Measurements from ENCODE around the gene CHMP4A.
"Not testable (repeated sequence)": the region's sequence is repeated elsewhere in the genome, so short reads cannot be mapped to it uniquely, and the experiment has no call there.

CHMP4A gene

DNA sequence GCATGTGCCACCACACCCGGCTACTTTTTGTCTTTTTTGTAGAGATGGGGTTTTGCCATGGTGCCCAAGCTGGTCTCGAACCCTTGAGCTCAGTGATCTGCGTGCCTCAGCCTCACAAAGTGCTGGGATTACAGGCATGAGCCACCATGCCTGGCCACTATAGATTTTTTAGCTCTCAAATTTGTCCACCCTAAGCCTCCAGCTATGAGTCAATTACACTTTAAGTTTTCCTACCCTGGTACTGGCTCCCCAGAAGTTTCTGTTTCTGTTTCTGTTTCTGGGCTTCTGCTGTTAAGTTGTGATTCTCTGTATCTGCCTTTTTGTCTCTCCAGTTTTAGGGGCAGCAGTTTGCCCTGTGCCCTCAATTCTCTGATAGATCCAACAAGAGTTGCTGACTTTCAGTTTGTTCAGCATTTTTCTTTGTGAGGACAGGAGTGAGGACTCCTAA lies 33.5 kb upstream of the CHMP4A start:
- DNase-seq: no peak

DNA sequence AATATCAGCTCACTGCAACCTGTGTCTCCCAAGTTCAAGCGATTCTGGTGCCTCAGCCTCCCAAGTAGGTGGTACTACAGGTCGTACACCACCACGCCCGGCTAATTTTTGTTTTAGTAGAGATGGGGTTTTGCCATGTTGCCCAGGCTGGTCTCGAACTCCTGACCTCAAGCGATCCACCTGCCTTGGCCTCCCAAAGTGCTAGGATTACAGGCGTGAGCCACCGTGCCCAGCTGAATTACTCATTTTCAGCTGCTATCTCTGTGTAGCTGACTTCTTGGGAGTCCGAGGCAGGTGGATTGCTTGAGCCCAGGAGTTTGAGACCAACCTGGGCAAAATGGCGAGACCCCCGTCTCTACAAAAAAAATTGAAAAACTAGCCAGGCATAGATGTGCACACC lies 32.1 kb upstream of the CHMP4A start:
- DNase-seq: not testable (repeated sequence)

DNA sequence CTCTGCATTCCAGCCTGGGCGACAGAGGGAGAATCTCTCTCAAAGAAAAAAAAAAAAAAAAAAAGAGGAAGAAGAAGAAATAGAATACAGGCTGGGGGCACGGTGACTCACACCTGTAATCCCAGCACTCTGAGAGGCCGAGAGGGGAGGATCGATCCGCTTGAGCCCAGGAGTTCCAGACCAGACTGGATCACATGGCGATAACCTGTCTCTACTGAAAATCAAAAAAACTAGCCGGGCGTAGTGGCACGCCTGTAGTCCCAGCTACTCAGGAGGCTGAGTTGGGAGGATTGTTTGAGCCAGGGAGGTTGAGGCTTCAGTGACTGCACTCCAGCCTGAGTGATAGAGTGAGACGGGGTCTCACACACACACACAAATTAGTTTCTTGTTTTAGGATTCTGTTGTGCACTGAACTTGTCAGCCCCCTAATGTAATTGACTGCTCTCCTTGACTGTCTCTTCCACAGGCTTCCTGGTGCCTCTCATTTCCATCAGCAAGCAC lies 30.1 kb upstream of the CHMP4A start:
- no peak for DNase-seq

DNA sequence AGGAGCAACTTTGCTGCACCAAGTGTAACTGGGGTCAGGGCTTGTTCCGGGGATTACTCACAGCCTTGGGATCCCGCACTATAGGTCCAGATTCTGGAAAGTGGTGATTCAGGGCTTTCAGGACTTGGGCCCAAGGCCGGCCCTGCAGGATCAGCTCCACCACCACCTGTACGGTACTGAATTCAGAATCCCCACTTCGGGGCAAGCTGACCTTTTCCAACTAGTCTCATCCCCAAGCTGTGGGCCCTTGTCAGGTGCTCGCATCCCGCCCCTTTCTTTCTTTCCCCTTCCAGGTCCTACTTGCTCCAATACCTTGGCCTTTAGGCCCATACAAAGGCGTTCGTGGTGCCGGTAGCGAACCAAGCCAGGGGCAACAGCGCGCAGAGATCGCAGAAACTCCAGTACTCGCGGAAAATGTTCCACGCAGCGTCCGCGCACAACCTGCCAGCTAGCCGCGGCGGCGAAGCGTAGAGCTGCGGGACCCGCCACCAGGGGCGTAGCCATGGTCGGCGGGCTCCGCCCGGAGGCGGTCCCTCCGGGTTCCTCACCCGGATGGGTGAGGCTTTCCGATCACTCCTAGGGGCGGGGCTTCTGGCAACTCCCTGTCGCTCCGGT lies 28.6 kb upstream of the CHMP4A start:
- DNase-seq: peak; percentile 98

DNA sequence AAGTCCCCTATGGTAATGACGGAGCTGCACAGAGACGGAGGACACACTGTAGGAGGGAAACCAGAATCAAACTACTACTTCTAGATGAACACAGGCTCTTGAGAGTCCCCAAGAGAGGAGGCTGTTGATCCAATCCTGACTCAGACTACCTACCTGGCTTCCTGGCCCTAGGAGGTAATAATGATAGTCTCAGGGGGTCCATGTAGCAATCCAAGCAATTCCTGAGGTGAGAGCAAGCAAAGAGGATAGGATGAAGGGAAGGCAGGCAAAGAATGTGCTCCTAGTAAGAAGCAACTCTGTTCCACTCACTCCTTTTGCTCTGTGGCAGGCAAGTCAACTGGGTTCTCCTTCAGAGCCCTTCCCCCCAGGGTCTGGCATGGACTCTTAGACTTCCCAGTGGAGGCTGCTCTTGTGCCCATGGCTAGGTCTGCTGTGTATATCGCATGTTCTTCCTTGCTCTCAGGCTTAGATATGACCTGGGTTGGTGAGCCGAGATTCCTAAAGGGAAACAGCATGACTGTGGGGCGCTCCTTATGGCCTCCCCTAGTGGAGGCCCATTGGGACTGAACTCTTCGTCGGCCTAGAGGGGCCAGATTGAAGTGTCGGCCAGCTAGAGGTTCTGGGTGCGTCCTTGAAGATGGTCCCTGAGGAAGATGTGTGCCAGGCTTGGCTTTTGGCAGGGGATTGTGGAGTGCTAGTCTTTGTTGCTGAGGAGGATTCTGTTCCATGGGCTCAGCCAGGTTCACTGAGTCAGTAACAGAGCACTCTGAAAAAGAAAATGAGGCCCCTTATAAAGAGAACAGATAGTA lies 27.0 kb upstream of the CHMP4A start:
- DNase-seq: no peak

DNA sequence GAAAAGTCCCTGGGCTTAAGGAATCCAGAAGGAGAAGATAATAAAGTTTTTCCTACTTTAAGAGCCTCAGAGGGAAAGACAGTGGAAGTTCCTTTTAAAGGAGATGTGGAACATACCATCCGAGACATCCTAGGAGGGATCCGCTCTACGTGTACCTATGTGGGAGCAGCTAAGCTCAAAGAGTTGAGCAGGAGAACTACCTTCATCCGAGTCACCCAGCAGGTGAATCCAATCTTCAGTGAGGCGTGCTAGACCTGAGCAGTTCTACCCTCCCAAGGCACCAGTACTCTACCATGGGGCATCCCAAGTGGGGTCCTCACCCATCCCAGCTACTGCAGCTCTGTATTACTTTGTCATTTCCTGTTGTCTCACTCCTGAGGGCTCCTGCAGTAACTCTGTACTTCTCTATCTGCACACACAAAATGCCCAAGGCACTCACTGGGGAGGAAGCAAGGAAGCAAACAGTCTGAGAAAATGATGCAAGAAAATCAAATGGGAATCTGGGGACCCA lies 25.3 kb upstream of the CHMP4A start:
- no peak for DNase-seq

DNA sequence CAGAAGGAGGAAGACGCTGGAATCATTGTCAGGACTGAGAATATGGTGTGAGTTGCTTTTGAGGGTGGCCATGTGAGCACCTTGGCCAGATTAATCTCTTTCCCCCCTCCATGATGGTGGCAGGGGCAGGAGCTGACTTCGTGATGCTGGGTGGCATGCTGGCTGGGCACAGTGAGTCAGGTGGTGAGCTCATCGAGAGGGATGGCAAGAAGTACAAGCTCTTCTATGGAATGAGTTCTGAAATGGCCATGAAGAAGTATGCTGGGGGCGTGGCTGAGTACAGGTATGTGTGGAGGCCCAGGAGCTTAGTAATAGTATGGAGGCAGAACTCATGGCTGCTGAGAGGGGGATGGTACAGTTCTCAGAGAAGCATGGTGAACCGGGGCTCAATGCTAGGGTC lies 24.8 kb upstream of the CHMP4A start:
- DNase-seq: no peak

DNA sequence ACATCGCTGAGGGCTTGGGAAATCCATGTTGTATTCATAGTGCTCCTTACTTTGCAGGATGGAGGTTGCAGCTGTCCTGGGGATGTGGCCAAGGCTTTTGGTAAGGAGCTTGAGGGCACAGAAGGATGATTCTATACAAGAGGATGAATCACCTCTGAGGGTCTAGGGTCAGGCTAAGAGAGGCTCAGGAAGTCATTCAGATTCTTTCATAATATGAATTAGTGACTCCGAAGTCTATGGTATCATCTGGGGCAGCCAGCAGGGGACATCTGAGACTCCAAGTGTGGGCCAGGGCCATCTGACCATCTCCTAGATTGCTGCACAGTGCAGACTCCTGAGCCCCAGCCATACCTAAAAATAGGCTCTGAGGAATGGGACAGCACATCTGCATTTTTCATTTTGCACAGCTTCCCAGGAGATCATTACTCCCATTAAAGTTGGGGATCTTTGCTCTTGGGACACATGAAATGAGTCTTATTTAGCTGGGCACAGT lies 24.2 kb upstream of the CHMP4A start:
- no peak for DNase-seq

DNA sequence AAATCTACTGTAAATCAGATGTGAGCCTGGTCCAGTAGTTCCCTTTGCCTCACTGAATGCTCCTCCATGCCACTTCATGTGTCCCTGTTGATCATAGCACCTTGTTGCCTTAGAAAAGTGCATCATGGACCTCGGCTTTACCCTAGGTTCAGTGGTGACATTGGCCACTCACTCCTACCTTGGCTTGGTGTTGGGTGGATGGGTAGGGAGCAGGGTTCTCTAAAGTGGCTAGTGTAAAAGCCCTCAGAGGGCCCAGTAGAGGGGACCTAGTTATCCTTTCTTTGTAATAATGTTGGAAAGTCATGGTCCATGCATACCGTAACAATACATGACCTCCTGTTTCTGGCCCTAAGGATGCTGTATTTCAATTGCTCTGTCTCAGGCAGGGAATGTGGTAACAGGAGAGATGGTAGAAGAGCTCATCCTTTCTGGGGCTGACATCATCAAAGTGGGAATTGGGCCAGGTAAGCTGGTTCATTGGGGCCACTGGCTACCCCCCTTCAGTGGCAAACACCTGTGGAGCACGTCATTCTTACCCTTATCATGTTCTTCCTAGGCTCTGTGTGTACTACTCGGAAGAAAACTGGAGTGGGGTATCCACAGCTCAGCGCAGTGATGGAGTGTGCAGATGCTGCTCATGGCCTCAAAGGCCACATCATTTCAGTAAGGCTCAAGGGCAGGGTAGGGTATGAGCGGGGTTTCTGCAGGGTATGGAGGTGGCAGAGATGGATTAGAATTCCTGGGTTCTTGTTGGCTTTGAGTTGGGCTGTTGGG lies 23.6 kb upstream of the CHMP4A start:
- no peak for DNase-seq

DNA sequence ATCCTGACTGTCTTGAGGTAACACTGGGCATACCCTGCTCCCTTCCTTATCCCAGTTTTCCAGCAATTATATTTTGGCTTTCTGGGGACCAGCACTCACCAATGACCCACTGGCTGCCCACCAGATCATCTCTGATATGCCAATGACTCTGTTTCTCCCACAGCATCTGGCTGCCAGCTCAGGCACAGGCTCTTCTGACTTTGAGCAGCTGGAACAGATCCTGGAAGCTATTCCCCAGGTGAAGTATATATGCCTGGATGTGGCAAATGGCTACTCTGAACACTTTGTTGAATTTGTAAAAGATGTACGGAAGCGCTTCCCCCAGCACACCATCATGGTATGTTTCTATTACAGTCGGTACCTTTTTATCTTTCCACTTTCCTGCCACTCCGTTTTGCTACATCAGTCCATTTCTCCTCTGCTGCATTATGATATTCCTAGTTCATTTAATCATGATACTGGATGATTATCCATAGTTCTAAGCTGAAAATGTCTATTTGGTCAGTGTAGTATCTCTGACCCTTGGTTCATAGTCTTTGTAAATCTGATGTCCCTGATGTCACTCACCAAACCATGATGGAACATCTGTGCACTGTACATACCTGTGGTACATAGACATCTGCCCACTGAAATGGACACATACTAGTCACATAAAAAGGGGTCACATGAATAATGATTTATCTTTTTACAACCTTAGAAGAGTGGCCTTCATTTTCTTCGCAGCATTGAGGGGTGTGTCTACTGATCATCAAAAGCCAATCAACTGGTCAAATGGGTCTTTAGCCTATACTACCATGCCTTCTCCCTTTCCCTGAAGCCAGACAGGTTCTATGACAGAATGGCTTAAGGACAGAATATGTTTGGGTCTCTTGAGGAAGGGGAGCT lies 22.8 kb upstream of the CHMP4A start:
- DNase-seq: no peak

DNA sequence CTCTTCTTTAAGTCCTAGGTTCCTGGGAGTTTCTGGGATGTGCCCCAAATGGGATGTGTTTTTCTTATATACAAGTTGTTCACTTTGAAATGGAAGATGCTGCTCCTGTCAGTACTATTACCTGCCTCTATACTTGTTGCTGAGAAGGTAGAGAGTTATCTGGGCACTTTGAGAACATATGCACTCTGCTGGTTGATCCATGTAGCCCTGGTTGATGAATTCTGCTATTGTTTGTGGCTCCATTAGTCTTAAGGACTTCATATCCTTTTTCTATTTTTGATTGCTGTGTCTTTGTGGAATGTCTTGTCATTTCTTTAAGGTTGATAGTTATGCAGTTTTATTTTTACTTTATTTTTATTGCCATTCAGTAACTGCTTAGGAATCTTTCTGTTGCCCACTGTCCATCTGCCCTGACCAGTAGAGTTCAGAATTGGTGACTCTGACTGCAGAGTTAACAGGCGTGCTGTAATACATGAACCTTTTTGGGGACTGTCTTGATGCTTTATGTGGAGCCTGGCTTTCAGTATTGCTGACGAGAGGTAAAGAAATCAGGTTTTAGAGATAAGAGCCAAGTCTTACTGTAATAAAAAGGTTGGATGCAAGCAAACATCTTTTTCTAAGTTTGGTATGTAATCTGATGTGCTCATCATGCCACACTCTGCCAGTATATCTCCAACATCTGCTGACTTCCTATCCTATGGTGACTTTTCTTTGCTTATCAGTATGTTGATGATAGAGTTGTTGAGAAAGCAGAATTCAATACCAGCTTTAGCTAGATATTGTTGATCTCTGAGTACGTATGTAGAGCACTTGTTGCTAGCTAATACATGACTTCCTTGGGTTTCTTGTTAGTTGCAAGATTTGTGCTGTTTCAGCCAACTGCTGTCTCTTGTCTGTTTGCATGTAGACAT lies 21.1 kb upstream of the CHMP4A start:
- no peak for DNase-seq

DNA sequence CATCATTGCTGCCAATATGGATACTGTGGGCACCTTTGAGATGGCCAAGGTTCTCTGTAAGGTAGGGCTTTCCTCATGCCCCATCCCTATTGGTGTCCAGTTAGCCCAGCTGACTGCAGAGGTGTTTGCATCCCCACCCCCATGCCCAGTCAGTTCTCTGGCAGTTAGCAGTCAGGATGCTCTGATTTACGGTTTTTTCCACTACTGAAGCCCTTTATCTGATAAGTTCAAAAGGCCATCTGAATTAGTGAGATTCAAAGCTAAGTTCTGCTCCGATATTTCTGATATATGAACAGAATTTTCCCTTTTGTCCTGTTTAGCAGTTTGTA lies 20.2 kb upstream of the CHMP4A start:
- no peak for DNase-seq

DNA sequence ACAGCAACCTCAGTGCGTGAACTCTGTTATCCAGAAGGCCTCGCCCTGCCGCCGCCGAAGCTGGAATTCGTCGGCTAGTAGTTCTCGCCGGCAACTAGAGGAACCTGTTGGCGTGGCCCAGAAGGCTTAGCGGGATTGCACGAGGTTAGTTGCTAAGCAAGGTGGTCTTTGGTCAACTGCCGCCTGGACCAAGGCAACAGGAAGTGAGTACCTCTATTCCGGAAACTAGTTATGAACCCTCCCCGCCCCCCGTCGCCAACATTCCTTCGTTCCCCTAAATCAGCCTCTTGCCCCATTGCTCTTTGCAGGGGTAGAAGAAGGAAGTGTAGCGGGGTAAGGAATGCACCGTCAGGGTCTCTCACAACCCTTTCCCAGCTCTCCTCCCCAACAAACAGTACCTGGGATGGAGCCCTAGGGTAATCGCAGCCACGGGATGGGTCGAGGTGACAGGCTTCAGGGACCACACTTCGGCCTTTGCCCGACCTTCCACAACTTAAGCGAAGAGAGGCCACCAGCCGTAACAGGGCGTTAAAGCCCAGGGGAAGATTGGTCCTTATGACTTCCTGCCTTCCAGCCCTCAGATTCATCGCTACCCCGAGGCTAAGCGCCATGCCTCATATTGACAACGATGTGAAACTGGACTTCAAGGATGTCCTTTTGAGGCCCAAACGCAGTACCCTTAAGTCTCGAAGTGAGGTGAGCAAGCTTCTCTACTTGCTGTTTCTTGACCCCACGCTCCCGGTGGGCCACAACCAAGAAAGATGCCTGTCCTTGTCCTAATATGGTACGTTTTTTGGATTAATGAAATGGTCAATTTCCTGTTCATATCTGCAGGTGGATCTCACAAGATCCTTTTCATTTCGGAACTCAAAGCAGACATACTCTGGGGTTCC lies 19.6 kb upstream of the CHMP4A start, which contains the start of gene GMPR2:
GMPR2 (plus strand) TSS at position 285 of the 893 bp plus-strand sequence; CDS start at position 610, 325 bp downstream.
- DNase-seq: peak; percentile 97

DNA sequence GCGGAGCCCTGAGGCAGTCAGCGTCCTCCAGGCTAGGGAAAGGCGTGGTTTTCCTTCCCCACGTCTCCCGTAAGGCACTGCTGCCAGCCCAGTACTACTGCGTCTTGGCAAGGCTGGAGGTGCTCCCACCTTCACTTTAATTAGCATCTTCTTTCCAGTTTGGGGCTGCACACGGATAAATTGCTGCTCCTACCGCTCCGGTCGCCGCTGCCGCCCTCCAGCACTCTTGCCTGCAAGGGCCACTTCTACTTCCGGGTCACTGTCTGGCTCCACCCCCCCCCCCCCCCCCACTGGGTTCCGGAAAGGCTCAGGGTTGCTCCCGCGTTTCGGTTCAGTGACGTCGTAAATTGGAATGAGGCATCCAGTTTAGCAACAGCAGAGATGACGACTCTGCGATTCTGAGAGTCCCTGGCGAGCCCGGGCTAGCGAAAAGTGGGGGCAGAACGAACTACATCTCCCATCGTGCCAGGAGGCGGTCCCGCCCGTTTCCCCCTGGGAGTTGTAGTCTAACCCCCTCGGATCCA lies 18.9 kb upstream of the CHMP4A start, which contains the start of gene NEDD8:
NEDD8 (minus strand) TSS at position 247 of the 524 bp plus-strand sequence; CDS start at position 147, 100 bp downstream.
- peak; percentile 97 for DNase-seq

DNA sequence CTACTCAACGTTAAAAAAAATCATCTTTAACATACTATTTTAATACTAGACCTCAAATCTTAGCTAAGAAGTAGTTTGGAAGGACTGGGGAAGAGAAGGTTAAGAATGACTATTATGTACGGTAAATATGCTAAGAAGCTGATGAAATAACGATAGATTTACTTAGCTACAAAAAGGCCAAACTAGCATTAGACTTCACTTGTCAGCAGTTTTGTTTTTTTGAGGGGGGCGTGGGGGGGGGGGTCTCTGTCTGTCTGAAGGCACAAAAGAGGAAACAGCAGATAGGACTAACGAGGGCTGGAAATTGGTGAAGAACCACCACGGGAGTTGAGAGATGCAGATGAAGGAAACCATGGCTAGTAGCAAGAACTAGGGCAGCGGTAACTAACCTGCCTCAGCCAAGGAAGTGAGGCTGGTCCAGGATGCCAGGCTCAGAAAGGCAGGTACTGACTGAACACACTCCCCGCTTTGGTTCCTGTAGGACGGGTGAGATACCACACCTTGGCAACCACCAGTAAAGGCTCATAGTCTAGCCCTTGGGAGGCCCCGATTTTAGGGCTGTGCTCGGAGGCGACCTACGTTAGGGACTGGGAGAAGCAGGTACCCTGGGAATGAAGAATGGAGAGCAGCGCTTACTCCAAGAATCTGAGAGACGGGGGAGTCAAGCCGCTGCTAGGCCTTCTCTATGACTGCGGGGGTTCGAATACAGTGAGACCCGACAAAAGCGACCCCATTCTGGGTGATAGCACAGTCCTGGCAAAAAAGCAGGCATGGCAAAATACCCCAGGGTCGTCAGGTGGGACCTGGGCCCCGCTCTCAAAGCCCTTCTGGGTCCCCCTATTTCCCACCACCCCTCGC lies 18.2 kb upstream of the CHMP4A start:
- no peak for DNase-seq

DNA sequence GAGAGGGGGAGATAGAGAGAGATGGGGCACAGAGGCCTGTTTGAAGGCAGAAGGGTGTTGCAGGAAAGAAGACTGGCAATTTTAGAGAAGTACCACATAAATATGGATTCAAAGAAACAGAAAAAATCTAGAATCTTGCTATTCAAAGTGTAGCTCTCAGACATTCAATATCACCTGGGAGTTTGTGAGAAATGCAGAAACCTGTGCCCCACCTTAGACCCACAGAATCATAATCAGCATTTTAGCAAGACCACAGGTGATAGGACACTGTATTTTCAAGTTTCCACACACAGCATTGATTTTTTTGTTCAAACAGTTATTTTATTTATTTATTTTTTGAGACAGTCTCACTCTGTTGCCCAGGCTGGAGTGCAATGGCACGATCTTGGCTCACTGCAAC lies 15.6 kb upstream of the CHMP4A start:
- no peak for DNase-seq

DNA sequence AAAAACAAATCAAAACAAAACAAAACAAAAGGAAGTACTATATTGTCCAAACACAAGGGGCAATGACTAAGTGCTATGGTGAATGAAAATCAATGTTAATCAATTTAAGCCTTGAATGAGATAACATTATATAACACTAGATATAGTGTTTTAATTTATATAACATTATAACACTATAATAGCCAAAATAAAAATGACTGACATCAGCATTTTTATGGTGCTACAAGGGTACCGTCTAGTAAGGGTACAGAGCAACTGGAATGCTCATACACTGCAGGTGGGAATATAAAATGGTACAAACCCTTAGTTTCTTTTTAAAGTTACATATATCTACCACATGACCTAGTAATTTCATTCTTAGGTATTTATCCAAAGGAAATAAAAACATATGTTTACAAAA lies 13.2 kb upstream of the CHMP4A start:
- DNase-seq: no peak

DNA sequence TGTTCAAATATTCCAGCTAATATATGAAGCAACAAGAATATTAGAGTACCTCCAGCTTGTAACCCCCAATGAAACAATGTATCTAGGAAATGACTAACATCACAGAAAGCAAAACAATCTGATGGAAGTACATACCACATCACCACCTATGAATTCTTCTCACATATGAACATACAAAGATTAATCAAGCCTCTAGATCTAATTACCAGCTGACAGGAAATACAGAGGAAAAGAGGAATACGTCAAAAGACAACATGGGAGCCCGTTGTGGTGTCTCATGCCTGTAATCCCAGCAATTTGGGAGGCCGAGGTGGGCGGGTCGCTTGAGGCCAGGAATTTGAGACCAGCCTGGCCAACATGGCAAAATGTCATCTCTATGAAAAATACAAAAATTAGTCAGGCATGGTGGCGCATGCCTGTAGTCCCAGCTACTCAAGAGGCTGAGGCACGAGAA lies 11.4 kb upstream of the CHMP4A start:
- no peak for DNase-seq

Measured in SHP77 treated with DMSO at 0.1 percent for 48 hours (cell line).